LHCN-M2 (cell line): Measurements from ENCODE around the gene CCDC197. TPM values are rescaled to one million over a fixed set of nuclear protein-coding genes. Genes with fewer than 3 reads are reported as not detected.

Experiments used
- DNase-seq: peaks from one replicate; pipeline ENCODE4 v3.0.0-alpha.2; 2012; ENCODE audit warnings: low read depth
- total RNA-seq: library from RNA; depleted of rRNA; stranded (reverse); fragments of >200 nt; gene quantifications from 2 replicates; pipeline ENCODE4 v1.2.3, GENCODE V29; 2014

The CCDC197 gene
- total RNA-seq, 1 experiment from 2014 or later, result not detected

GRCh38 chr14:94022532-94023411, 25.7 kb downstream of the CCDC197 start:
- no peak for DNase-seq

- DNase-seq, result no peak
Observed at GRCh38 chr14:94024549-94024948, 27.4 kb downstream of the CCDC197 start.

- no peak for DNase-seq
Observed at GRCh38 chr14:94025720-94026119, 28.6 kb downstream of the CCDC197 start.

- DNase-seq, result peak; percentile 98
Observed at GRCh38 chr14:94026173-94026888, 29.2 kb downstream of the CCDC197 start, which contains the start of gene OTUB2. OTUB2 (plus strand) TSS chr14:94026340; CDS start chr14:94026538, 198 bp downstream.

- DNase-seq, result no peak
Observed at GRCh38 chr14:94026889-94027469, 29.9 kb downstream of the CCDC197 start.

GRCh38 chr14:94027566-94028449, 30.7 kb downstream of the CCDC197 start:
- DNase-seq, result no peak

- peak; percentile 12 for DNase-seq
Observed at GRCh38 chr14:94028450-94028826, 31.3 kb downstream of the CCDC197 start.

- DNase-seq, result no peak
Observed at GRCh38 chr14:94029265-94029664, 32.2 kb downstream of the CCDC197 start.

GRCh38 chr14:94029671-94030203, 32.6 kb downstream of the CCDC197 start:
- no peak for DNase-seq

GRCh38 chr14:94030571-94030970, 33.5 kb downstream of the CCDC197 start:
- no peak for DNase-seq

GRCh38 chr14:94031161-94031882, 34.2 kb downstream of the CCDC197 start:
- DNase-seq, result no peak

- DNase-seq, result no peak
Observed at GRCh38 chr14:94031883-94032279, 34.8 kb downstream of the CCDC197 start.

GRCh38 chr14:94034886-94035285, 37.8 kb downstream of the CCDC197 start:
- DNase-seq, result no peak

GRCh38 chr14:94036313-94037167, 39.4 kb downstream of the CCDC197 start:
- peak; percentile 72 for DNase-seq

GRCh38 chr14:94037954-94038353, 40.9 kb downstream of the CCDC197 start:
- DNase-seq, result no peak

- DNase-seq, result no peak
Observed at GRCh38 chr14:94038510-94038909, 41.4 kb downstream of the CCDC197 start.

GRCh38 chr14:94038921-94039629, 42.0 kb downstream of the CCDC197 start:
- no peak for DNase-seq

- DNase-seq, result no peak
Observed at GRCh38 chr14:94040247-94040646, 43.1 kb downstream of the CCDC197 start.

- DNase-seq, result no peak
Observed at GRCh38 chr14:94040796-94041195, 43.7 kb downstream of the CCDC197 start.
